Measurements from ENCODE around the gene IDE. TPM values are rescaled to one million over a fixed set of nuclear protein-coding genes. Genes with fewer than 3 reads are reported as not detected.

The IDE gene
- total RNA-seq, 2 experiments from 2014 or later, result 21.7 to 29.0 TPM

DNA sequence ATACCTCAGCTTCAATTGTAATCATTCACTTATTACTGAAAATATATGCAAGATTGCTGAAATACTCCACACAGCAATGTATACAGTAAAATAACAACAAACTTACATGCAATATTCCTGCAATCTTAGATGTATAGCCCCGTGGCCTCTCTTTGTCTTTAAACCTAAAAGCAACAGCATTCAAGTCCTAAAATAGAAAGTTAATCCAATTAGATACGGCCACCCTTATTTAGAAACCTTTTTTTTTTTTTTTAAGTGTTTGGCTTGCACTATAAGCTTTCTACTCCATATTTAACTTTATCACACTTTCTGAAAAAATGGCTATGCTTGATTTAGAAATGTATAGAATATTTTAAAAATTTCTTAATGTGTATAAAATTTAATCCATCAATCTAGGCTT, 67.6 kb downstream of the IDE start:
- peaks cover 6% of the 10 kb centered on the region for H3K36me3 Mint-ChIP-seq (ENCODE audit: low read depth)
- no peaks in the 10 kb centered on the region for H3K4me1 Mint-ChIP-seq
- POLR2A ChIA-PET, result no interaction called here
- no peak for DNase-seq
- H3K27ac Mint-ChIP-seq, result no peak overlapping the region
- H3K9me3 Mint-ChIP-seq, result no peaks in the 10 kb centered on the region
- no peak overlapping the region for H3K4me3 Mint-ChIP-seq
- CTCF ChIA-PET, result no interaction called here
- H3K27me3 Mint-ChIP-seq, result no peaks in the 10 kb centered on the region

DNA sequence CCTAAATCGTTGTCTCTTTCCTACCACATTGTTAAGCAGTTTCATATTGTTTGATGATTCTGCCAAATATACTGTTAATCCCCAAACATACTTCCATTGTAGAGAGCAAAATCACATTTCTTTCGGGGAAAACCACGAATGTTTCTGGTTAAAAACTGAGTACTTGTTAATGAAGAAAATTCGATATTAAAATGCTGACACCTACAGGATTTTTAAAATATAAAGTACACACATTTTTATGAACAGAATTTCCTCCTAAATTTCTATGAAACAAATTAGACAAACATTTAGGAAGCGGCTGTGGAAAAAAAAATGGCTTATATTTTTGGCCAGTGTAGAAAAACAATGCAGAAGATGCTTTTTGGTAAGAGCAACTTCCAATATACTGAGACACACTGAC, 68.8 kb downstream of the IDE start:
- POLR2A ChIA-PET, result no interaction called here
- no peak overlapping the region for H3K4me3 Mint-ChIP-seq
- H3K9me3 Mint-ChIP-seq, result no peaks in the 10 kb centered on the region

DNA sequence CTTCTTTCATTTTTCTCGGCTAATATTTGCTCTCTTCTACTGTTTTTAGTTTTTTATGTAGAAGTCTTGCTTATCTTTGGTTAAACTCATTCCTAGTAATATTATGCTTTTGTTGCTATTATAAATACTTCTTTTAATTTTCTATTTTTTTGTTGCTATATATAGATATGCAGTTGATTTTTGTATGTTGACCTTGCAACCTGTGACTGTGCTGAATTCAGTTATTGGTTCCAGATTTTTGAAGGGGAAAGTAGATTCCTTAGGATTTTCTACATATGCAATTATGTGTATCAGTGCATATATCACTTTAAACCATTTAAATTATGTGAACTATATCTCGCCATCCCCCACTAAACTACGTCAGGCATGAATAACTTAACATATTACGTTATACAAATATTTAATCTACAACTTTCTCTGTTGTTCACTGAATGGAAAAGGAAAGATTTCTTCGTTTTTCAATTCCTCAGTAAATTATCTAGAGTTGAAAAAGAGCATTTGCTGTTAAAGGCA, 71.5 kb downstream of the IDE start:
- no peak overlapping the region for H3K27ac Mint-ChIP-seq
- ChIA-PET CTCF (no interaction called here), POLR2A (no interaction called here)
- no peak for DNase-seq
- H3K4me3 Mint-ChIP-seq, result no peak overlapping the region
- H3K4me1 Mint-ChIP-seq, result no peaks in the 10 kb centered on the region
- H3K27me3 Mint-ChIP-seq, result no peaks in the 10 kb centered on the region
- H3K36me3 Mint-ChIP-seq (ENCODE audit: low read depth), result peaks cover 8% of the 10 kb centered on the region
- no peaks in the 10 kb centered on the region for H3K9me3 Mint-ChIP-seq

More for the DNA sequence above, 68.8 kb downstream of the IDE start:
- peaks cover 12% of the 10 kb centered on the region for H3K36me3 Mint-ChIP-seq (ENCODE audit: low read depth)
- CTCF ChIA-PET, result interaction anchor here (1.3 kb wide), 1 partner anchor 10 kb away, joined by 4 read pairs; no protein-coding TSS in a partner anchor
- no peak overlapping the region for H3K27ac Mint-ChIP-seq
- no peak for DNase-seq
- H3K4me1 Mint-ChIP-seq, result no peaks in the 10 kb centered on the region
- no peaks in the 10 kb centered on the region for H3K27me3 Mint-ChIP-seq

DNA sequence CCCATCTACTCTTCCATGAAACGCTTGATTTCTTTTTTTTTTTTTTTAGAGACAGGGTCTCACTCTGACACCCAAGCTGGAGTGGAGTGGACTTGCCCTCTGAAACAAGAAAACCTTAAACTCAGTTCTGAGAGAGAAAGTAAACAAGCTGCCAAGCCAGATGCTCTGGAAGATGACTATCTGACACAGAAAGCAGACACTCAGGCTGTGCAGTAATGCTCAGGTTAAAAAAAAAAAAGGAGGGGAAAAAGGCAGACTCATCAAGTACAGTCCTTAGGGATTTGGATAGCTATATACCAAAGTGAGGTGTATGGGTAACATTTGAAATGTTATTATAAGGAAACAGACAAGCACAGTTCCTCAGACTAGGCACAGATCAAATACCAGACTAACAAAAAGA, 80.5 kb downstream of the IDE start:
- ChIA-PET POLR2A (interaction anchor here (0.6 kb wide), 1 partner anchor 429 kb away, joined by 3 read pairs; no protein-coding TSS in a partner anchor), CTCF (no interaction called here)
- Mint-ChIP-seq H3K27me3 (no peaks in the 10 kb centered on the region), H3K4me1 (no peaks in the 10 kb centered on the region), H3K36me3 (ENCODE audit: low read depth) (peaks cover 25% of the 10 kb centered on the region), H3K27ac (no peak overlapping the region), H3K4me3 (no peak overlapping the region), H3K9me3 (no peaks in the 10 kb centered on the region)
- no peak for DNase-seq

DNA sequence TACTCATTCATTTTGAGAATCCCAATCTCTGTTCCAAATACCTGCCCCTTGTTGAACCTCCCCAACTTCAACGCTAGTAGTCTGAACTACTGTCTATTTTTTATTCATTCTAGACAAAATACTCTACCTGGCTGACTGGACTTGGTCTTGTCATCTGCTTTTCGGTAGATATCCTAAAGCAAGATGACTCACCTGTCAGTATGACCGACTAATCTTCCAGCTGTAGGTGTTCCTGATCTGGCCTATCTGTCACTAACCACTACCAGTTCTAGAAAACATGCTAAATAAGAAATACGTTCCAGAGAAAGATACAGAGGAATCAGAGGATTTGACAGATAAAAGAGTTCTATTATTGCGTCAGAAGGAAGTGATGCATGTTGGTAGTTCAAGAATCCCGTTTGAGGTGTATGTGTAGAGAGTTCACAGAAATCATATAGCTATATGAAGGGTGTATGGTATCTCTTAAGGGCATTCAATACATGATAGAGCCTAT, 81.1 kb downstream of the IDE start:
- Mint-ChIP-seq H3K4me1 (no peaks in the 10 kb centered on the region), H3K4me3 (no peak overlapping the region), H3K27ac (no peak overlapping the region), H3K9me3 (no peaks in the 10 kb centered on the region), H3K36me3 (ENCODE audit: low read depth) (peaks cover 26% of the 10 kb centered on the region), H3K27me3 (no peaks in the 10 kb centered on the region)
- DNase-seq, result no peak
- POLR2A ChIA-PET, result no interaction called here
- CTCF ChIA-PET, result no interaction called here

DNA sequence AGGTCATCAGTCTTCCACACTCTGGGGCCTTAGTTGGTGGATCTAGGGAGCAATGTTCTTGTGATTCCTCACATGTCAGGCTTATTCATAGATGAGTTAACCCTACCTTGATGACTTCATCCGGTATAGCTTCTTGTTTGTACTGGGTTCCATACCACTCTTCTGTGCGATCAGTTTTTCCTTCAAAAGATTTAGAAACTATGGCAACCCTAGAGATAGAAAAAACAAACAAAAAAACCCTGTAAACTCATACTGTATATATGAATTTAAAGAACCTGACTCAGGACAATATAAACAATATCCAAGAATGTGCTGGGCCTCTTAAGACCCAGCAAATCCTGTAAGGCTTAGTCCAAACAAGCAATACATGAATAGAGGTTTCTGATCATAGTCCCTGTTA, 83.5 kb downstream of the IDE start:
- no peak for DNase-seq
- H3K36me3 Mint-ChIP-seq (ENCODE audit: low read depth), result peaks cover 36% of the 10 kb centered on the region
- H3K27ac Mint-ChIP-seq, result no peak overlapping the region
- ChIA-PET POLR2A (no interaction called here), CTCF (interaction anchor here (0.6 kb wide), 1 partner anchor 11 kb away, joined by 3 read pairs; no protein-coding TSS in a partner anchor)
- no peaks in the 10 kb centered on the region for H3K9me3 Mint-ChIP-seq
- H3K27me3 Mint-ChIP-seq, result no peaks in the 10 kb centered on the region
- H3K4me1 Mint-ChIP-seq, result no peaks in the 10 kb centered on the region
- H3K4me3 Mint-ChIP-seq, result no peak overlapping the region

DNA sequence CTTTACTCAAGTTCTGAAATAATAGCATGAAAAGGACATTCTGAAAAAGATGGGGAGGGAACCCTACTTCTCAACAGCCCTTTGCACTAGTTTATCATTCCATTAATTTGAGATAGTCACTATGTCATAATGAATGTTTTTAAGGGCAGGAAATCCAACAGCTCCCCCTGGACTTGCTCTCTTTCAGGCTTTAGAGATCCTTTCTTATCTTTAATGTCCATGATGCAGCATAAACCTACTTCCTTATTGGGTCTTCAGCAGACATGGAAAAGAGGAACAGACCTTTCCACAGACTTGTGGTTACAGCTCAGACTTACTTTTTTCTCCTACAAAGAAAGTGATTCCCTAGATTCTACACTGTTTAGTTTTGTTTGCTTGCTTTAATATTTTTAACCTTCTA, 87.3 kb downstream of the IDE start:
- H3K27ac Mint-ChIP-seq, result no peak overlapping the region
- DNase-seq, result no peak
- no peak overlapping the region for H3K4me3 Mint-ChIP-seq
- H3K27me3 Mint-ChIP-seq, result no peaks in the 10 kb centered on the region
- CTCF ChIA-PET, result interaction anchor here (0.6 to 2.8 kb wide), 2 partner anchors 9 to 10 kb away, joined by 4 to 7 read pairs; no protein-coding TSS in a partner anchor
- no peaks in the 10 kb centered on the region for H3K9me3 Mint-ChIP-seq
- no peaks in the 10 kb centered on the region for H3K4me1 Mint-ChIP-seq
- POLR2A ChIA-PET, result no interaction called here
- peaks cover 34% of the 10 kb centered on the region for H3K36me3 Mint-ChIP-seq (ENCODE audit: low read depth)

DNA sequence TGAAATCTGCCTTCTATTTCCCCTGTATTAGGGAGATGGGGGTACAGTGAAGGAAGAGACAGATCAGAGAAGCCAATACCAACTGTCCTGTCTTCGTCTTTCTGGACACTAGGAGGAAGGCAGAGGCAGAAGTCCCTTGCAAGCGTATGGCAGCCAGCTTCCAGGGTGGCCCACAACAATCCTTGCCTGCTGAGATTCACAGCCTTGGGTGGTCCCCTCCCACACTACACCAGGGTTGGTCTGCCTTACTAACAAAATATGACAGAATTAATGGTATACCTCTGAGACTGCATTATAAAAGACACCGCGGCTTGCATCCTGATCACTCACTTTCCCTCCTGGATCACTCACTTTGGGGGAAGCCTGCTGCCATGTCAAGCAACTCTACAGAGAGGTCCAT, 90.4 kb downstream of the IDE start:
- Mint-ChIP-seq H3K36me3 (ENCODE audit: low read depth) (peaks cover 21% of the 10 kb centered on the region), H3K27ac (no peak overlapping the region), H3K9me3 (no peaks in the 10 kb centered on the region), H3K4me3 (no peak overlapping the region), H3K4me1 (no peaks in the 10 kb centered on the region), H3K27me3 (no peaks in the 10 kb centered on the region)
- ChIA-PET POLR2A (no interaction called here), CTCF (interaction anchor here (2.8 kb wide), 1 partner anchor 7 kb away, joined by 7 read pairs; no protein-coding TSS in a partner anchor)
- DNase-seq, result no peak

DNA sequence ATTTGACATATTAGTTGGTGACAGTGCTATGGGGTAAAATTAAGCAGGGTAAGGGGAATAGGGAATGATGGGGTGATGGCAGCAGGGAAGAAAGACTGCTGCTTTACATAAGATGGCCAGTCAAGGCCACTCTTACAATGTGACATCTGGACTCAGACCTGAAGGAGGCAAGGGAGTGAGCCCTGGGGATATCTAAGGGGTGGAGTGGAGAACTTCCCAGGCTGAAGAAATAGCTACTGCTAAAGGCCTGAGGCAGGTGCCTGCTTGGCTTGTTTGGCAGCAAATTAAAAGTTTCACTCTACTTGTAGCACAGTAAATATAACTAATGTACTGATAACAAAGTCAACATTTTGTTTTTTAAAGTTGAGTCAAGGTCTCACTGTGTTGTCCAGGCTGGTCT, 93.5 kb downstream of the IDE start:
- Mint-ChIP-seq H3K4me3 (no peak overlapping the region), H3K4me1 (no peaks in the 10 kb centered on the region), H3K36me3 (ENCODE audit: low read depth) (peaks cover 6% of the 10 kb centered on the region), H3K9me3 (no peaks in the 10 kb centered on the region), H3K27ac (no peak overlapping the region), H3K27me3 (no peaks in the 10 kb centered on the region)
- POLR2A ChIA-PET, result no interaction called here
- DNase-seq, result no peak
- CTCF ChIA-PET, result interaction anchor here (1.2 kb wide), 1 partner anchor 13 kb away, joined by 6 read pairs; no protein-coding TSS in a partner anchor

DNA sequence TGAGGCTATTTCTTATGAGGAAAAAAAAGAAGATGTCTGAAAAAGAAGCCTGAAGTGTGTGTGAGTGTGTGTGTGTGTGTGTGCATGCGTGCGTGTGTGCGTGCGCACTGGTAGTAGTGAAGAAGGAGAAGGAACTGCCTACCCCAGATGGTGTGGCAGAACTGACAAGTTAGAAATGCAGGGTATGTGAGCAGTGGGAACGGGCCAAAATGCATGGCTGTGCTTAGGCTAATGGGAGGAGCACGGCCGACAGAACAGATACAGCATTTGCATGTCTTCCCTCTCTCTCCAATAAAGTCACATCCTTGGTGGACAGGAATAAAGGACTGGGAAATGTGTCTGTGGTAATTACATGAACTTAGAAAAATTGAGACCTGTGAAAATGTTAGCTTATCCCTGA, 94.3 kb downstream of the IDE start:
- DNase-seq, result no peak
- no peak overlapping the region for H3K4me3 Mint-ChIP-seq
- no peaks in the 10 kb centered on the region for H3K27me3 Mint-ChIP-seq
- H3K9me3 Mint-ChIP-seq, result no peaks in the 10 kb centered on the region
- POLR2A ChIA-PET, result no interaction called here
- CTCF ChIA-PET, result interaction anchor here (1.0 to 1.2 kb wide), 2 partner anchors 12 to 571 kb away, joined by 5 to 6 read pairs; no protein-coding TSS in a partner anchor
- H3K36me3 Mint-ChIP-seq (ENCODE audit: low read depth), result peaks cover 8% of the 10 kb centered on the region
- no peak overlapping the region for H3K27ac Mint-ChIP-seq
- no peaks in the 10 kb centered on the region for H3K4me1 Mint-ChIP-seq

DNA sequence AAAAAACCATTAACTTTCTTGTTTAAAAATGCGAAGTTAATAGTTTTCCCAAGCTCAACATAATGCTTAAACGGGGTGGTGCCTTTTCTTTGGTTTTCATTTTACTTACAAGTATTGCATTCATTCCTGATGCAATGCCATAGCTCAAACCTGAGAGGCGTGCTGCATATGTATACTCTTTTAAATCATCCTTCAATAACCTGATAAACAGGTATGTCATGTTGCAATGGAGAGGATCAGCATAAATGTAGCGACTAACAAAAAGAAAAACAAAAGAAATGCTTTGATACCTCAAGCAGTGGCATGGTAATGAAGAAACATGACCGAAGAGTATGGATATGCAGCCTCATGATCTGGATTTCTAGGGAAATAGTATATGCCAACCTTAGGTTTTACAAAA, 95.4 kb downstream of the IDE start:
- Mint-ChIP-seq H3K4me1 (no peaks in the 10 kb centered on the region), H3K27me3 (no peaks in the 10 kb centered on the region), H3K9me3 (no peaks in the 10 kb centered on the region), H3K4me3 (no peak overlapping the region), H3K27ac (no peak overlapping the region), H3K36me3 (ENCODE audit: low read depth) (peaks cover 6% of the 10 kb centered on the region)
- POLR2A ChIA-PET, result no interaction called here
- CTCF ChIA-PET, result interaction anchor here (0.6 to 1.0 kb wide), 2 partner anchors 77 to 570 kb away, joined by 3 to 5 read pairs; no protein-coding TSS in a partner anchor
- DNase-seq, result no peak

DNA sequence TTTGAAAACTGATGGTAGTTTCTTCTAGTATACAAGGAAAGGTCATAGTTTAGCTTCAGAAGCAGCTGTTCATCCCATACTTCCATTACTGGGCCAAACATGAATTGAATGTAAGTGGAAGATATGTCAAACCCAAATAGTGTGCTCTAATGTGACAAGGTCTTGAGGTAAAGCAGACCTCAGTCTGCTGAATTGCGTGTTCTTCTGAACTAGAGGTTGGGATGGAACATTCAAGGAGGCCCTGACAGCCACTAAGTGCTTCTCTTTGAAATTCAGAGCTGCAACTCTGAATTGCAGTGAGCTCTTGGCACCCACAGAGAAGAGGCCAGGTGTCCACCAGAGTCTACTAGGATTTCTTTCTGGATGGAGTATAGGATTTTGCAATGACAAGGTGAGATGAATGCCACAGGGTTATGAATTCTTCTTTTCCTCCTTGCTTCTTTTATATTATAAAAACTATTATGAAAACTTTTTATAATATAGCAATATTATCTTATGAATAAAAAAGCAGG, 98.5 kb downstream of the IDE start:
- CTCF ChIA-PET, result interaction anchor here (1.1 to 2.7 kb wide), 2 partner anchors 10 to 11 kb away, joined by 3 to 7 read pairs; no protein-coding TSS in a partner anchor
- POLR2A ChIA-PET, result no interaction called here
- peaks cover 6% of the 10 kb centered on the region for H3K36me3 Mint-ChIP-seq (ENCODE audit: low read depth)
- DNase-seq, result no peak
- no peak overlapping the region for H3K27ac Mint-ChIP-seq
- no peaks in the 10 kb centered on the region for H3K27me3 Mint-ChIP-seq
- no peaks in the 10 kb centered on the region for H3K9me3 Mint-ChIP-seq
- H3K4me3 Mint-ChIP-seq, result no peak overlapping the region
- no peaks in the 10 kb centered on the region for H3K4me1 Mint-ChIP-seq

DNA sequence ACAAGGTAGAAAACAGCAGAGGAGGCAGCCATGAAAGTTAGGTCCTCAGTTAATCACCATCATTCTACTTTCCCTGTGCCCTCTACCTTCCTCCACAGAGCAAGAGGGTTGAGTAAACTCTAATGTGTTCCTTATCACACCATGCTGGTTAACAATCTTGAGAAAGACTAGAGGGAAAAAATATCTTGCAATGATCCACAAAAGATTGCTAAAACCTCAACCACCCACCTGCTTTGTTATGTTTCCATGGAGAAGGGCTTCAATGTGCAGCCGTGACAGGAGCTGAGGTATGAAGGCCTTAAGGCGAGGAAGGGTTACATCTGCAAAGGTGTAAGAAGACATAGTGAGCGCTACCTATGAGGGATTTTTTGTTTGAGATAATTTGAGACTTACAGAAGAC, 103.9 kb downstream of the IDE start:
- CTCF ChIA-PET, result no interaction called here
- DNase-seq, result no peak
- Mint-ChIP-seq H3K36me3 (ENCODE audit: low read depth) (peaks cover 9% of the 10 kb centered on the region), H3K4me1 (no peaks in the 10 kb centered on the region), H3K9me3 (no peaks in the 10 kb centered on the region), H3K27me3 (no peaks in the 10 kb centered on the region), H3K4me3 (no peak overlapping the region), H3K27ac (no peak overlapping the region)
- POLR2A ChIA-PET, result no interaction called here

DNA sequence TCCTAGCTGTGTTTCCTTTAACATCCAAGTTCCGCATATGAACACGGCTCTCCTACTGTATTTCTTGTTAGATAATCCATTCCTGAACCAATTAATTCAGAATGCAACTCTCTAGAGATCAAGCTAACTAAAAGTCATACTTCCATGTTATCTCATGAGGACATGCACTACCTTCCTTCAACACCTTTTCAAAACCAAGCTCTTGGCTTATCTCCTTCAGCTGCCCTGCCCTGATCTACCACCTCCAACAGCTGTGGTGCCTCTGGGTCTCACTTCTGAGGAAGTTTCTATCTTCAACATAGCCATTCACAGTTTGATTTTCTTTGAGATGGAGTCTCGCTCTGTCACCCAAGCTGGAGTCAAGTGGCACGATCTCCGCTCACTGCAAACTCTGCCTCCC, 109.5 kb downstream of the IDE start:
- CTCF ChIA-PET, result interaction anchor here (0.8 to 1.4 kb wide), 2 partner anchors 11 to 12 kb away, joined by 3 read pairs; no protein-coding TSS in a partner anchor
- H3K4me3 Mint-ChIP-seq, result no peak overlapping the region
- no peaks in the 10 kb centered on the region for H3K27me3 Mint-ChIP-seq
- no peaks in the 10 kb centered on the region for H3K9me3 Mint-ChIP-seq
- POLR2A ChIA-PET, result no interaction called here
- DNase-seq, result no peak
- H3K4me1 Mint-ChIP-seq, result no peaks in the 10 kb centered on the region
- H3K36me3 Mint-ChIP-seq (ENCODE audit: low read depth), result peaks cover 14% of the 10 kb centered on the region
- H3K27ac Mint-ChIP-seq, result no peak overlapping the region
